H1 (cell line): ENCODE data around the gene CSKMT. TPM values are rescaled to one million over a fixed set of nuclear protein-coding genes. Genes with fewer than 3 reads are reported as not detected.

Experiments used
- CBX5 ChIP-seq: fragments of 300-800, 300-1000 bp; sonication (generic); IDR thresholded peaks from 2 replicates; pipeline ENCODE4 v1.7.1; 2016; ENCODE audit warnings: antibody characterized with exemption, low read length, low read depth
- POLR2AphosphoS5 ChIP-seq: IDR thresholded peaks from 2 replicates; pipeline ENCODE4 v1.6.1; 2011; ENCODE audit warnings: low read depth, low read length
- RNF2 ChIP-seq: fragments of 200-900, 300-1000 bp; sonication (generic); IDR thresholded peaks from 2 replicates; pipeline ENCODE4 v1.7.1; 2016; ENCODE audit warnings: borderline replicate concordance, low read depth, mild to moderate bottlenecking, antibody characterized with exemption, low read length; ENCODE audit not compliant: poor library complexity, severe bottlenecking; ENCODE audit errors: missing control alignments
- TAF7 ChIP-seq: optimal IDR thresholded peaks from 2 replicates; pipeline ENCODE3; 2011; ENCODE audit warnings: low read depth, mild to moderate bottlenecking, inconsistent platforms, low read length, moderate library complexity, borderline replicate concordance
- USF2 ChIP-seq: IDR thresholded peaks from 2 replicates; pipeline ENCODE4 v1.6.1; 2011; ENCODE audit warnings: low read length, improper control_type of control experiment
- polyA plus RNA-seq, 7 experiments: library from polyadenylated mRNA; depleted of rRNA in 3 of 7; stranded (reverse) in 5 of 7; unstranded in 2 of 7; fragments of >200 nt in 5 of 7; fragments of 200-250 nt in 2 of 7; gene quantifications; 1 replicate in 5 of 7; 2 replicates in 1 of 7; 4 replicates in 1 of 7; pipeline versions ENCODE4 v1.2.1 to v1.2.3, GENCODE V29; 2011 to 2013; ENCODE audit warnings: missing spikeins in 2 of 7, mixed read lengths in 2 of 7
- total RNA-seq: library from RNA; stranded (reverse); fragmentation: NEBNext Ultra II Directional; extraction: Animal tissue kit (Norgen Biotek cat#: 25700); gene quantifications from 2 replicates; pipeline ENCODE4 v1.2.1, GENCODE V29; 2021

CSKMT gene
- total and polyA plus RNA-seq, 2 of the 8 experiments (the other 6 are each of a cell fraction or from before 2014, with no cell fraction given), result 12.0 to 66.1 TPM

GRCh38 chr11:62665075-62665598 lies at the start of gene CSKMT, which contains the start of gene C11orf98 (continued):
- TF ChIP-seq USF2, result peak; percentile 33; the same call in 1 of the 2 replicates
- no peak for TF ChIP-seq RNF2
- TF ChIP-seq TAF7, result peak; percentile 96
- TF ChIP-seq POLR2AphosphoS5, result peak; percentile 99
- no peak for TF ChIP-seq CBX5
